Measurements from ENCODE around the gene APIP. TPM values are rescaled to one million over a fixed set of nuclear protein-coding genes. Genes with fewer than 3 reads are reported as not detected.

APIP gene
- total and polyA plus RNA-seq, 10 of the 15 experiments (the other 5 are each of a cell fraction or from before 2014, with no cell fraction given) = 26.8 to 87.1 (median 52.8) TPM

GRCh38 chr11:34898474-34898873, 17.7 kb downstream of the APIP start:
- Histone ChIP-seq H3K4me2 (ENCODE audit: control insufficient read depth, insufficient read depth) (no peak overlapping the region), H3K27me3 (replicated peaks in 1 of 2; ENCODE audit: control insufficient read depth in 2 of 2, insufficient read depth in 2 of 2, low read length in 1 of 2) (no peaks in the 10 kb centered on the region), H3K79me2 (ENCODE audit: control insufficient read depth, insufficient read depth, low read length) (no peaks in the 10 kb centered on the region), H2AFZ (ENCODE audit: control insufficient read depth, low read depth, low read length) (no peak overlapping the region), H4K20me1 (ENCODE audit: control insufficient read depth, insufficient read depth) (no peaks in the 10 kb centered on the region), H3K4me3 (no peak overlapping the region), H3K4me1 (ENCODE audit: control insufficient read depth, insufficient read depth, low read length) (no peaks in the 10 kb centered on the region), H3K36me3 (ENCODE audit: control insufficient read depth in 2 of 2, insufficient read depth in 2 of 2, low read length in 1 of 2) (no peaks in the 10 kb centered on the region), H3K9ac (ENCODE audit: control insufficient read depth, insufficient read depth, low read length) (no peak overlapping the region), H3K27ac (ENCODE audit: control insufficient read depth, insufficient read depth) (no peak overlapping the region), H3K9me3 (replicated peaks; ENCODE audit: control insufficient read depth, insufficient read depth, low read length) (peaks cover 28% of the 10 kb centered on the region)
- WGBS (ENCODE audit: insufficient coverage, insufficient replicate concordance, low lambda C conversion rate, missing lambda C conversion rate) = 94% methylated on average over 5 of the region's 10 CpGs
- ATAC-seq (no peak), DNase-seq (ENCODE audit: low read depth, low spot score) (no peak), FAIRE-seq (no peak)
- SMC1A ChIA-PET (ENCODE audit: uncharacterized antibody, unreplicated experiment) = interaction anchor here (0.6 to 1.3 kb wide), 2 partner anchors 9 to 13 kb away, joined by 3 read pairs; no protein-coding TSS in a partner anchor
- in situ Hi-C loops (cut with MboI) (no loop called here), intact Hi-C loops (cut with micrococcal nuclease; ENCODE audit: unreplicated experiment) (no loop called here)
- CTCF ChIA-PET = interaction anchor here (0.7 to 2.3 kb wide), 3 partner anchors 9 to 311 kb away, joined by 3 to 8 read pairs (median 6); no protein-coding TSS in a partner anchor
- RAD21 ChIA-PET (ENCODE audit: unreplicated experiment) = no interaction called here
- POLR2A ChIA-PET = interaction anchor here (0.7 kb wide), 1 partner anchor 266 kb away, joined by 4 read pairs; no protein-coding TSS in a partner anchor
- no TSS peak for BruUV-seq (replicated peaks)
- TF ChIP-seq MTA3 (IDR thresholded peaks at IDR 0.05; ENCODE audit: borderline replicate concordance, low read length) (no peak), PRDM15 (CRISPR knock-in tag; IDR thresholded peaks at IDR 0.05) (no peak), ZNF207 (IDR thresholded peaks at IDR 0.05; ENCODE audit: borderline replicate concordance) (no peak), BMI1 (IDR thresholded peaks at IDR 0.05; ENCODE audit: borderline replicate concordance) (no peak), E2F8 (IDR thresholded peaks at IDR 0.05; ENCODE audit: low read depth, partially characterized antibody) (no peak), ESRRA (IDR thresholded peaks at IDR 0.05; ENCODE audit: low read length) (no peak), MXI1 (IDR thresholded peaks at IDR 0.05; ENCODE audit: low read depth, low read length) (no peak), GATAD2B (conservative IDR thresholded peaks at IDR 0.05; ENCODE audit: low read depth) (no peak), BHLHE40 (IDR thresholded peaks at IDR 0.05; ENCODE audit: borderline replicate concordance in 1 of 2, low read depth in 2 of 2, low read length in 1 of 2) (no peak), PAX5 (IDR thresholded peaks at IDR 0.05; ENCODE audit: borderline replicate concordance, low read depth, low read length) (no peak), MYC (IDR thresholded peaks at IDR 0.05; ENCODE audit: insufficient read depth, insufficient read length, insufficient replicate concordance, low read length, severe bottlenecking) (no peak), SMAD5 (IDR thresholded peaks at IDR 0.05; ENCODE audit: low read depth) (no peak), FOS (IDR thresholded peaks at IDR 0.05; ENCODE audit: borderline replicate concordance, extremely low read depth, insufficient read length) (no peak), SPI1 (IDR thresholded peaks at IDR 0.05; ENCODE audit: borderline replicate concordance, insufficient read depth, low read depth, low read length) (no peak), KDM1A (IDR thresholded peaks at IDR 0.05; ENCODE audit: borderline replicate concordance) (no peak), E2F4 (IDR thresholded peaks at IDR 0.05; ENCODE audit: low read depth, low read length) (no peak), SIN3A (IDR thresholded peaks at IDR 0.05; ENCODE audit: low read depth, low read length) (no peak), TCF12 (IDR thresholded peaks at IDR 0.05; ENCODE audit: low read depth, low read length) (no peak)
